Body of pancreas (tissue), 4 donors: Measurements from ENCODE around the gene ERICH3.

Experiments used
- CTCF ChIP-seq, 7 experiments: fragments of 450-650 bp in 4 of 7; fragments of 200-600 bp in 3 of 7; sonication (generic) in 3 of 7; IDR thresholded peaks; one replicate each; pipeline ENCODE4 v1.5.1; 2016 to 2019; ENCODE audit warnings: antibody characterized with exemption in 7 of 7
- POLR2A ChIP-seq, 3 donors: fragments of 450-650 bp; IDR thresholded peaks; one replicate each; pipeline ENCODE4 v1.6.1; 2016; ENCODE audit warnings: antibody characterized with exemption in 3 of 3, mild to moderate bottlenecking in 2 of 3

GRCh38 chr1:74548961-74549750 lies 124.4 kb downstream of the ERICH3 start:
- TF ChIP-seq CTCF (IDR thresholded peaks at IDR 0.05) (no peak), POLR2A (IDR thresholded peaks at IDR 0.05) (no peak)
